ENCODE data around the gene NEB. TPM values are rescaled to one million over a fixed set of nuclear protein-coding genes. Genes with fewer than 3 reads are reported as not detected.

The NEB gene
- total and polyA plus RNA-seq, 2 of the 4 experiments (the other 2 are of a cell fraction) = under 0.01 TPM; not detected in 1

DNA sequence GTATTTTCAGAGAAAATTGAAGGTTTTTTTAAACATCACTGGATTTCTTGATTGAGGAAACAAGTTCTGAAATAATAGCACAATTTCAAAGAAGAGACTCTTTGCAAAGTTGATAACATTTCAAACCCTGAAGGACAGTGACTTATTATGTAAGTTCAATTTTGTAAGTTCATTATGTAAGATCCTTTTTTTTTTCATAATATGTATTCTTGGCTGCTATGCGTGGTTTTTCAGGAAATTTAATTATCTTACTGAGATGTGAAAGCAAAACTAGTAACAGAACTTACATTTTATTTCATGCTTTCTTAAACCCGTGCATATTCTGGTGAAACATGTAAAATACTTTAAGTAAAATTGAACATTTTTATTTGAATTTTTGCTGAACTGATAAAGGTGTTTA lies 259.2 kb downstream of the NEB start:
- no peak overlapping the region for H3K23ac ChIP-seq (ENCODE audit: low read depth, low read length)
- intact Hi-C loops (cut with micrococcal nuclease) = no loop called here
- H2BK5ac ChIP-seq (ENCODE audit: low read depth, low read length, poor library complexity, severe bottlenecking) = no peak overlapping the region
- DNase-seq (no peak), ATAC-seq (ENCODE audit: low read depth) (no peak)
- in situ Hi-C loops (cut with MboI; ENCODE audit: low sequenced_read_pairs) = no loop called here
- no peaks in the 10 kb centered on the region; the same call in 1 of the 2 replicates for H3K4me1 ChIP-seq (ENCODE audit: control insufficient read depth, insufficient read depth, low read length)
- H3K9me1 ChIP-seq (ENCODE audit: insufficient read depth, low read length) = no peaks in the 10 kb centered on the region
- no peak overlapping the region for H2BK120ac ChIP-seq (ENCODE audit: low read depth, low read length)
- TF ChIP-seq CEBPB (IDR thresholded peaks at IDR 0.05; ENCODE audit: low read depth, low read length) (no peak), MAFK (IDR thresholded peaks at IDR 0.05; ENCODE audit: low read depth, low read length) (no peak)
- no peak overlapping the region for H4K91ac ChIP-seq (ENCODE audit: insufficient read depth, low read depth, low read length)
- no peak overlapping the region for H3K18ac ChIP-seq (ENCODE audit: low read depth, low read length)
- no peak overlapping the region for H2BK20ac ChIP-seq (ENCODE audit: low read depth, low read length)
- H2AK9ac ChIP-seq (replicated peaks; ENCODE audit: low read depth, low read length, poor library complexity) = no peak overlapping the region
- H4K8ac ChIP-seq (ENCODE audit: low read depth in 2 of 2, low read length in 2 of 2) = no peak overlapping the region
- H3K9ac ChIP-seq (ENCODE audit: low read depth, low read length) = no peak overlapping the region
- no peaks in the 10 kb centered on the region for H4K20me1 ChIP-seq (ENCODE audit: insufficient read depth, low read length)
- no peak overlapping the region for H3K4me2 ChIP-seq (ENCODE audit: low read depth, low read length)
- WGBS, 2 experiments (ENCODE audit: extremely low coverage in 2 of 2, insufficient read length in 1 of 2) = no CpG with 5 or more reads among the region's 2 CpGs
- no peak overlapping the region for H2BK15ac ChIP-seq (ENCODE audit: low read depth, low read length)
- ChIA-PET POLR2A (ENCODE audit: unreplicated experiment) (no interaction called here), CTCF (no interaction called here)
- no peaks in the 10 kb centered on the region for H3K9me3 ChIP-seq (ENCODE audit: control insufficient read depth, insufficient read depth, low read length)
- no peak overlapping the region for H3K27ac ChIP-seq (ENCODE audit: insufficient read depth, low read length)
- BruUV-seq (replicated peaks) = no TSS peak
- no peak overlapping the region for H2AK5ac ChIP-seq (ENCODE audit: low read depth, low read length)
- H3K4ac ChIP-seq (ENCODE audit: low read depth, low read length) = no peak overlapping the region
- H3K27me3 ChIP-seq (ENCODE audit: control insufficient read depth, insufficient read depth, low read length) = no peaks in the 10 kb centered on the region
- no peak overlapping the region for H3K56ac ChIP-seq (ENCODE audit: extremely low read depth, insufficient read depth, low read length)
- no peak overlapping the region for H3K14ac ChIP-seq (replicated peaks; ENCODE audit: low read depth, low read length)
- H3K4me3 ChIP-seq (ENCODE audit: insufficient read depth, low read depth, low read length) = no peak overlapping the region
- H3K79me1 ChIP-seq (ENCODE audit: low read depth in 1 of 2, low read length in 2 of 2) = peaks cover 4 to 6% of the 10 kb centered on the region in 2 experiments; a peak in 2 of 4 replicates
- H2AFZ ChIP-seq (replicated peaks; ENCODE audit: low read length, poor library complexity) = no peak overlapping the region
- dilution Hi-C loops (cut with HindIII; ENCODE audit: low sequenced_read_pairs, unreplicated experiment) = no loop called here
- H4K5ac ChIP-seq (ENCODE audit: low read depth, low read length) = no peak overlapping the region
- peaks cover 21% of the 10 kb centered on the region; the same call in 1 of the 2 replicates for H3K36me3 ChIP-seq (ENCODE audit: control insufficient read depth, insufficient read depth, low read length)

Data from IMR-90 (cell line).